GM23338 (cell line): ENCODE measurements around the gene CCL13. TPM values are rescaled to one million over a fixed set of nuclear protein-coding genes. Genes with fewer than 3 reads are reported as not detected.

Experiments
- ATAC-seq: fragments of 200-7000 bp; cut with Tn5 transposase; 3 replicates; pipeline ENCODE4 v1.9.1; 2020
- DNase-seq: peaks from one replicate; pipeline ENCODE4 v3.0.0-alpha.2; 2015; ENCODE audit warnings: low spot score
- H2AFZ ChIP-seq: fragments of 200-600 bp; sonication (generic); 2 replicates; pipeline ENCODE4 v1.8.0; 2016; ENCODE audit warnings: antibody characterized with exemption, mild to moderate bottlenecking, moderate library complexity
- H3F3A ChIP-seq: fragments of 200-600 bp; sonication (generic); replicated peaks from 2 replicates; pipeline ENCODE4 v1.8.0; 2017; ENCODE audit warnings: antibody characterized with exemption, mixed run types, low read depth
- H3K27ac ChIP-seq: fragments of 200-600 bp; sonication (generic); 2 replicates; pipeline ENCODE4 v1.6.1; 2016; ENCODE audit warnings: low read depth
- H3K27me3 ChIP-seq: fragments of 200-600 bp; sonication (generic); 2 replicates; pipeline ENCODE4 v1.8.0; 2016; ENCODE audit warnings: mild to moderate bottlenecking, mixed run types, moderate library complexity; ENCODE audit not compliant: insufficient read depth
- H3K36me3 ChIP-seq: fragments of 200-600 bp; sonication (generic); 2 replicates; pipeline ENCODE4 v1.8.0; 2016; ENCODE audit warnings: mild to moderate bottlenecking; ENCODE audit not compliant: insufficient read depth
- H3K4me1 ChIP-seq: fragments of 200-600 bp; sonication (generic); 2 replicates; pipeline ENCODE4 v1.8.0; 2016; ENCODE audit warnings: mild to moderate bottlenecking, moderate library complexity; ENCODE audit not compliant: insufficient read depth
- H3K4me2 ChIP-seq: fragments of 200-600 bp; sonication (generic); 2 replicates; pipeline ENCODE4 v1.7.1; 2017; ENCODE audit warnings: mixed run types
- H3K4me3 ChIP-seq: fragments of 200-600 bp; sonication (generic); 2 replicates; pipeline ENCODE4 v1.6.1; 2016; ENCODE audit warnings: mixed run types
- H3K79me2 ChIP-seq: fragments of 200-600 bp; sonication (generic); replicated peaks from 2 replicates; pipeline ENCODE4 v1.8.0; 2017; ENCODE audit warnings: mild to moderate bottlenecking; ENCODE audit not compliant: insufficient read depth
- H3K9me2 ChIP-seq: fragments of 200-600 bp; sonication (generic); 2 replicates; pipeline ENCODE4 v1.8.0; 2017; ENCODE audit not compliant: insufficient read depth
- H4K20me1 ChIP-seq: fragments of 200-600 bp; sonication (generic); replicated peaks from 2 replicates; pipeline ENCODE4 v1.8.0; 2017; ENCODE audit warnings: mild to moderate bottlenecking; ENCODE audit not compliant: insufficient read depth
- H3K27ac Mint-ChIP-seq: 2 replicates; pipeline ENCODE4 v1.8.0; 2020; ENCODE audit warnings: inconsistent platforms, mild to moderate bottlenecking, moderate library complexity, mixed read lengths
- H3K27me3 Mint-ChIP-seq: 3 replicates; pipeline ENCODE4 v1.8.0; 2022; ENCODE audit warnings: low read depth, mild to moderate bottlenecking, moderate library complexity, mixed read lengths, inconsistent platforms; ENCODE audit not compliant: insufficient read depth, poor library complexity
- H3K36me3 Mint-ChIP-seq: 3 replicates; pipeline ENCODE4 v1.8.0; 2021; ENCODE audit warnings: low read depth, mild to moderate bottlenecking, inconsistent platforms, moderate library complexity, mixed read lengths
- H3K4me1 Mint-ChIP-seq: 3 replicates; pipeline ENCODE4 v1.8.0; 2020; ENCODE audit warnings: mild to moderate bottlenecking, inconsistent platforms, mixed read lengths
- H3K4me3 Mint-ChIP-seq: 3 replicates; pipeline ENCODE4 v1.8.0; 2021; ENCODE audit warnings: moderate library complexity, mild to moderate bottlenecking, inconsistent platforms, mixed read lengths
- H3K9me3 Mint-ChIP-seq: 3 replicates; pipeline ENCODE4 v1.8.0; 2020; ENCODE audit warnings: moderate library complexity, mild to moderate bottlenecking, inconsistent platforms, mixed read lengths
- CREB1 ChIP-seq: fragments of 250-450 bp; sonication (Bioruptor Pico); IDR thresholded peaks from 2 replicates; pipeline ENCODE4 v1.5.0; 2020; ENCODE audit warnings: low read depth, mild to moderate bottlenecking, moderate library complexity
- ETS1 ChIP-seq: IDR thresholded peaks from 2 replicates; pipeline ENCODE4 v1.6.1; 2016; ENCODE audit warnings: antibody characterized with exemption
- EZH2 ChIP-seq: fragments of 200-600 bp; sonication (generic); IDR thresholded peaks from one replicate; pipeline ENCODE4 v1.8.0; 2017; ENCODE audit warnings: antibody characterized with exemption, mild to moderate bottlenecking, low read depth; ENCODE audit not compliant: unreplicated experiment
- EZH2phosphoT487 ChIP-seq: fragments of 200-600 bp; sonication (generic); IDR thresholded peaks from one replicate; pipeline ENCODE4 v1.8.1; 2018; ENCODE audit warnings: antibody characterized with exemption; ENCODE audit not compliant: unreplicated experiment
- JUNB ChIP-seq: IDR thresholded peaks from one replicate; pipeline ENCODE4 v1.6.1; 2016; ENCODE audit warnings: antibody characterized with exemption; ENCODE audit not compliant: unreplicated experiment
- POLR2AphosphoS5 ChIP-seq: IDR thresholded peaks from 2 replicates; pipeline ENCODE4 v1.6.1; 2016; ENCODE audit warnings: antibody characterized with exemption, low read depth
- STAT1 ChIP-seq: IDR thresholded peaks from one replicate; pipeline ENCODE4 v1.6.1; 2016; ENCODE audit warnings: antibody characterized with exemption; ENCODE audit not compliant: unreplicated experiment
- ZNF114 ChIP-seq: fragments of 250-450 bp; sonication (Bioruptor Pico); IDR thresholded peaks from 2 replicates; pipeline ENCODE4 v1.5.0; 2020; ENCODE audit warnings: mild to moderate bottlenecking, moderate library complexity
- ZNF331 ChIP-seq: fragments of 250-450 bp; sonication (Bioruptor Pico); IDR thresholded peaks from 2 replicates; pipeline ENCODE4 v1.5.0; 2020; ENCODE audit warnings: low read depth, mild to moderate bottlenecking, moderate library complexity
- polyA plus RNA-seq: library from polyadenylated mRNA; unstranded; fragments of >200 nt; fragmentation: Nextera tagmentation; extraction: Ambion mirVana; gene quantifications from 2 replicates; pipeline ENCODE4 v1.2.1, GENCODE V29; 2016
- total RNA-seq: library from RNA; depleted of rRNA; stranded (reverse); fragments of >200 nt; shearing (Covaris generic); gene quantifications from 2 replicates; pipeline ENCODE4 v1.2.3, GENCODE V29; 2014
- TF ChIP-seq, protein P1 (sequence below): fragments of 250-450 bp; sonication (Bioruptor Pico); IDR thresholded peaks from 2 replicates; pipeline ENCODE4 v1.5.0; 2020; ENCODE audit warnings: mild to moderate bottlenecking, moderate library complexity

CCL13 gene
- total and polyA plus RNA-seq, 2 experiments from 2014 or later, result not detected

GRCh38 chr17:34368946-34369500, 12.7 kb downstream of the CCL13 start (continued):
- TF ChIP-seq, protein P1, sequence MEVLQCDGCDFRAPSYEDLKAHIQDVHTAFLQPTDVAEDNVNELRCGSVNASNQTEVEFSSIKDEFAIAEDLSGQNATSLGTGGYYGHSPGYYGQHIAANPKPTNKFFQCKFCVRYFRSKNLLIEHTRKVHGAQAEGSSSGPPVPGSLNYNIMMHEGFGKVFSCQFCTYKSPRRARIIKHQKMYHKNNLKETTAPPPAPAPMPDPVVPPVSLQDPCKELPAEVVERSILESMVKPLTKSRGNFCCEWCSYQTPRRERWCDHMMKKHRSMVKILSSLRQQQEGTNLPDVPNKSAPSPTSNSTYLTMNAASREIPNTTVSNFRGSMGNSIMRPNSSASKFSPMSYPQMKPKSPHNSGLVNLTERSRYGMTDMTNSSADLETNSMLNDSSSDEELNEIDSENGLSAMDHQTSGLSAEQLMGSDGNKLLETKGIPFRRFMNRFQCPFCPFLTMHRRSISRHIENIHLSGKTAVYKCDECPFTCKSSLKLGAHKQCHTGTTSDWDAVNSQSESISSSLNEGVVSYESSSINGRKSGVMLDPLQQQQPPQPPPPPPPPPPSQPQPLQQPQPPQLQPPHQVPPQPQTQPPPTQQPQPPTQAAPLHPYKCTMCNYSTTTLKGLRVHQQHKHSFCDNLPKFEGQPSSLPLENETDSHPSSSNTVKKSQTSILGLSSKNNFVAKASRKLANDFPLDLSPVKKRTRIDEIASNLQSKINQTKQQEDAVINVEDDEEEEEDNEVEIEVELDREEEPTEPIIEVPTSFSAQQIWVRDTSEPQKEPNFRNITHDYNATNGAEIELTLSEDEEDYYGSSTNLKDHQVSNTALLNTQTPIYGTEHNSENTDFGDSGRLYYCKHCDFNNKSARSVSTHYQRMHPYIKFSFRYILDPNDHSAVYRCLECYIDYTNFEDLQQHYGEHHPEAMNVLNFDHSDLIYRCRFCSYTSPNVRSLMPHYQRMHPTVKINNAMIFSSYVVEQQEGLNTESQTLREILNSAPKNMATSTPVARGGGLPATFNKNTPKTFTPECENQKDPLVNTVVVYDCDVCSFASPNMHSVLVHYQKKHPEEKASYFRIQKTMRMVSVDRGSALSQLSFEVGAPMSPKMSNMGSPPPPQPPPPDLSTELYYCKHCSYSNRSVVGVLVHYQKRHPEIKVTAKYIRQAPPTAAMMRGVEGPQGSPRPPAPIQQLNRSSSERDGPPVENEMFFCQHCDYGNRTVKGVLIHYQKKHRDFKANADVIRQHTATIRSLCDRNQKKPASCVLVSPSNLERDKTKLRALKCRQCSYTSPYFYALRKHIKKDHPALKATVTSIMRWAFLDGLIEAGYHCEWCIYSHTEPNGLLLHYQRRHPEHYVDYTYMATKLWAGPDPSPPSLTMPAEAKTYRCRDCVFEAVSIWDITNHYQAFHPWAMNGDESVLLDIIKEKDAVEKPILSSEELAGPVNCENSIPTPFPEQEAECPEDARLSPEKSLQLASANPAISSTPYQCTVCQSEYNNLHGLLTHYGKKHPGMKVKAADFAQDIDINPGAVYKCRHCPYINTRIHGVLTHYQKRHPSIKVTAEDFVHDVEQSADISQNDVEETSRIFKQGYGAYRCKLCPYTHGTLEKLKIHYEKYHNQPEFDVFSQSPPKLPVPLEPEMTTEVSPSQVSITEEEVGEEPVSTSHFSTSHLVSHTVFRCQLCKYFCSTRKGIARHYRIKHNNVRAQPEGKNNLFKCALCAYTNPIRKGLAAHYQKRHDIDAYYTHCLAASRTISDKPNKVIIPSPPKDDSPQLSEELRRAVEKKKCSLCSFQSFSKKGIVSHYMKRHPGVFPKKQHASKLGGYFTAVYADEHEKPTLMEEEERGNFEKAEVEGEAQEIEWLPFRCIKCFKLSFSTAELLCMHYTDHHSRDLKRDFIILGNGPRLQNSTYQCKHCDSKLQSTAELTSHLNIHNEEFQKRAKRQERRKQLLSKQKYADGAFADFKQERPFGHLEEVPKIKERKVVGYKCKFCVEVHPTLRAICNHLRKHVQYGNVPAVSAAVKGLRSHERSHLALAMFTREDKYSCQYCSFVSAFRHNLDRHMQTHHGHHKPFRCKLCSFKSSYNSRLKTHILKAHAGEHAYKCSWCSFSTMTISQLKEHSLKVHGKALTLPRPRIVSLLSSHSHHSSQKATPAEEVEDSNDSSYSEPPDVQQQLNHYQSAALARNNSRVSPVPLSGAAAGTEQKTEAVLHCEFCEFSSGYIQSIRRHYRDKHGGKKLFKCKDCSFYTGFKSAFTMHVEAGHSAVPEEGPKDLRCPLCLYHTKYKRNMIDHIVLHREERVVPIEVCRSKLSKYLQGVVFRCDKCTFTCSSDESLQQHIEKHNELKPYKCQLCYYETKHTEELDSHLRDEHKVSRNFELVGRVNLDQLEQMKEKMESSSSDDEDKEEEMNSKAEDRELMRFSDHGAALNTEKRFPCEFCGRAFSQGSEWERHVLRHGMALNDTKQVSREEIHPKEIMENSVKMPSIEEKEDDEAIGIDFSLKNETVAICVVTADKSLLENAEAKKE (CRISPR knock-in tag), result no peak
- no peak for TF ChIP-seq JUNB

GRCh38 chr17:34369571-34369970, 13.3 kb downstream of the CCL13 start:
- no peaks in the 10 kb centered on the region for H3F3A ChIP-seq
- Mint-ChIP-seq H3K9me3 (no peaks in the 10 kb centered on the region), H3K36me3 (no peaks in the 10 kb centered on the region), H3K27ac (no peak overlapping the region), H3K27me3 (peaks cover 10% of the 10 kb centered on the region), H3K4me1 (peaks cover 9% of the 10 kb centered on the region; the same call in 2 of the 3 replicates), H3K4me3 (no peak overlapping the region)
- H3K4me1 ChIP-seq, result no peaks in the 10 kb centered on the region
- no peak overlapping the region for H3K4me3 ChIP-seq
- ATAC-seq (no peak), DNase-seq (no peak)
- TF ChIP-seq ZNF331 (CRISPR knock-in tag) (no peak), EZH2 (no peak), CREB1 (CRISPR knock-in tag) (no peak), ETS1 (no peak), POLR2AphosphoS5 (no peak), ZNF114 (CRISPR knock-in tag) (no peak), STAT1 (no peak), EZH2phosphoT487 (no peak)
- H3K36me3 ChIP-seq, result no peaks in the 10 kb centered on the region
- no peak overlapping the region for H3K27ac ChIP-seq
- no peak overlapping the region for H3K4me2 ChIP-seq
- H3K79me2 ChIP-seq, result no peaks in the 10 kb centered on the region
- H3K27me3 ChIP-seq, result no peaks in the 10 kb centered on the region
- no peaks in the 10 kb centered on the region for H4K20me1 ChIP-seq
- 0 out of 2 replicates have a peak, but pooled peaks cover 6% of the 10 kb centered on the region for H3K9me2 ChIP-seq
- no peak overlapping the region for H2AFZ ChIP-seq
